Stomach (tissue), 19 donors: ENCODE data around the gene EID1. TPM values are rescaled to one million over a fixed set of nuclear protein-coding genes. Genes with fewer than 3 reads are reported as not detected.

ENCODE experiments used
- DNase-seq, 2 donors: peaks; one replicate each; pipeline versions ENCODE4 v3.0.0 to v3.0.0-alpha.2; 2013 to 2019
- H3K27ac ChIP-seq, 5 donors: fragments of 200-600 bp in 4 of 5; sonication (generic) in 4 of 5; one replicate each; pipeline ENCODE4 v1.5.1; 2013 to 2019; ENCODE audit warnings: mild to moderate bottlenecking in 1 of 5, moderate library complexity in 1 of 5
- H3K27me3 ChIP-seq, 3 donors: fragments of 200-600 bp; sonication (generic); one replicate each; pipeline ENCODE4 v1.5.1; 2017 to 2019; ENCODE audit warnings: mixed run types in 1 of 3
- H3K36me3 ChIP-seq, 4 donors: fragments of 200-600 bp; sonication (generic); 1 replicate in 3 of 4; 2 replicates in 1 of 4; pipeline ENCODE4 v1.5.1; 2016 to 2019
- H3K4me1 ChIP-seq, 4 donors: fragments of 200-600 bp; sonication (generic); one replicate each; pipeline ENCODE4 v1.5.1; 2016 to 2019
- H3K4me3 ChIP-seq, 4 donors: fragments of 200-600 bp; sonication (generic) in 3 of 4; one replicate each; pipeline ENCODE4 v1.5.1; 2016 to 2019; ENCODE audit warnings: mild to moderate bottlenecking in 1 of 4
- H3K9me3 ChIP-seq, 4 donors: fragments of 200-600 bp; sonication (generic); one replicate each; pipeline ENCODE4 v1.5.1; 2016 to 2019
- CTCF ChIP-seq, 7 experiments: fragments of 450-650 bp in 4 of 7; fragments of 200-600 bp in 3 of 7; sonication (generic) in 3 of 7; IDR thresholded peaks; one replicate each; pipeline ENCODE4 v1.5.1; 2016 to 2019; ENCODE audit warnings: antibody characterized with exemption in 7 of 7, control low read depth in 2 of 7, mild to moderate bottlenecking in 1 of 7
- EP300 ChIP-seq: sonication (generic); formaldehyde crosslinking; IDR thresholded peaks from one replicate; pipeline ENCODE4 v1.6.1; 2017; ENCODE audit warnings: antibody characterized with exemption
- POLR2A ChIP-seq, 4 donors: fragments of 450-650 bp; IDR thresholded peaks; one replicate each; pipeline ENCODE4 v1.6.1; 2016; ENCODE audit warnings: antibody characterized with exemption in 4 of 4, control low read depth in 2 of 4, mild to moderate bottlenecking in 1 of 4, moderate library complexity in 1 of 4
- POLR2AphosphoS5 ChIP-seq, 3 donors: sonication (generic); formaldehyde crosslinking; IDR thresholded peaks; one replicate each; pipeline ENCODE4 v1.6.1; 2016; ENCODE audit warnings: antibody characterized with exemption in 3 of 3
- WGBS, 5 donors: extraction: QIAGEN DNeasy Blood & Tissue Kit in 3 of 5; methylation state at CpG; one replicate each; pipeline versions ENCODE4 v1.1.5 to v1.1.7; 2013 to 2018; 5-methylcytosine and 5-hydroxymethylcytosine counted together
- intact Hi-C: fragments of 100-400 bp; cut with DNase I; formaldehyde crosslinking; loops from one replicate; pipeline ENCODE4 v1.15.1; 2023; ENCODE audit warnings: low total_unique reads
- long read RNA-seq, 10 donors: transcript quantifications; one replicate each; lab custom pipeline, GENCODE V29; 2026
- polyA plus RNA-seq, 3 donors: library from polyadenylated mRNA; stranded (reverse); fragments of 200-250 nt; gene quantifications; one replicate each; pipeline ENCODE4 v1.2.3, GENCODE V29; 2013
- total RNA-seq, 5 donors: library from RNA; depleted of rRNA; stranded (reverse); fragments of >200 nt; gene quantifications; one replicate each; pipeline versions ENCODE4 v1.1.0 to v1.2.3, GENCODE V29; 2014 to 2016
- donor health status: healthy with polysubstance abuse.
- donor health status: Bipolar disorder and iron deficiency.
- donor health status: healthy.

The EID1 gene
- total RNA-seq (100 to 1,000 TPM in 3 of 5 donors, 10 to 100 TPM in 2; 63.6 to 455 (median 101) TPM), polyA plus RNA-seq (100 to 1,000 TPM in 2 of 3 donors, 10 to 100 TPM in 1; 91.2 to 158 (median 126) TPM)
- long read RNA-seq, donor 1, transcript EID1-201 (1 exons, 2,298 nt) = major isoform, 166 of 166 reads
- long read RNA-seq, donor 1, partial matches to known transcripts = 0 of 166 reads
- long read RNA-seq, donor 1, other reads (novel, unspliced or antisense) = 0 of 166 reads
- long read RNA-seq, donor 2, transcript EID1-201 (1 exons, 2,298 nt) = major isoform, 183 of 183 reads
- long read RNA-seq, donor 2, partial matches to known transcripts = 0 of 183 reads
- long read RNA-seq, donor 2, other reads (novel, unspliced or antisense) = 0 of 183 reads
- long read RNA-seq, donor 3, transcript EID1-201 (1 exons, 2,298 nt) = major isoform, 103 of 103 reads
- long read RNA-seq, donor 3, partial matches to known transcripts = 0 of 103 reads
- long read RNA-seq, donor 3, other reads (novel, unspliced or antisense) = 0 of 103 reads
- long read RNA-seq, donor 4, transcript EID1-201 (1 exons, 2,298 nt) = major isoform, 15 of 15 reads
- long read RNA-seq, donor 4, partial matches to known transcripts = 0 of 15 reads
- long read RNA-seq, donor 4, other reads (novel, unspliced or antisense) = 0 of 15 reads
- long read RNA-seq, donor 5, transcript EID1-201 (1 exons, 2,298 nt) = major isoform, 240 of 240 reads
- long read RNA-seq, donor 5, partial matches to known transcripts = 0 of 240 reads
- long read RNA-seq, donor 5, other reads (novel, unspliced or antisense) = 0 of 240 reads
- long read RNA-seq, donor 6, transcript EID1-201 (1 exons, 2,298 nt) = major isoform, 441 of 441 reads
- long read RNA-seq, donor 6, partial matches to known transcripts = 0 of 441 reads
- long read RNA-seq, donor 6, other reads (novel, unspliced or antisense) = 0 of 441 reads
- long read RNA-seq, donor 7, transcript EID1-201 (1 exons, 2,298 nt) = major isoform, 289 of 289 reads
- long read RNA-seq, donor 7, partial matches to known transcripts = 0 of 289 reads
- long read RNA-seq, donor 7, other reads (novel, unspliced or antisense) = 0 of 289 reads
- long read RNA-seq, donor 8, transcript EID1-201 (1 exons, 2,298 nt) = major isoform, 226 of 226 reads
- long read RNA-seq, donor 8, partial matches to known transcripts = 0 of 226 reads
- long read RNA-seq, donor 8, other reads (novel, unspliced or antisense) = 0 of 226 reads
- long read RNA-seq, donor 9, transcript EID1-201 (1 exons, 2,298 nt) = major isoform, 201 of 201 reads
- long read RNA-seq, donor 9, partial matches to known transcripts = 0 of 201 reads
- long read RNA-seq, donor 9, other reads (novel, unspliced or antisense) = 0 of 201 reads
- long read RNA-seq, donor 10, transcript EID1-201 (1 exons, 2,298 nt) = major isoform, 81 of 81 reads
- long read RNA-seq, donor 10, partial matches to known transcripts = 0 of 81 reads
- long read RNA-seq, donor 10, other reads (novel, unspliced or antisense) = 0 of 81 reads

- 0 to 1% (median 0%) methylated on average over 39 to 58 of the region's 58 CpGs for WGBS, 5 donors
- Histone ChIP-seq H3K4me1 (peaks cover 4 to 30% (median 14%) of the 10 kb centered on the region in 4 donors), H3K27ac (peak within 1 kb of the TSS; percentile 82 to 92 (median 91)), H3K27me3 (peaks cover 0 to 6% (median 4%) of the 10 kb centered on the region in 3 donors), H3K9me3 (no peaks in the 10 kb centered on the region), H3K36me3 (no peaks in the 10 kb centered on the region), H3K4me3 (peak within 1 kb of the TSS; percentile 68 to 77 (median 73))
- DNase-seq = peak; percentile 94 to 99
- intact Hi-C loops = no loop called here
- TF ChIP-seq POLR2A (IDR thresholded peaks at IDR 0.05) = no peak
- peak in 1 of 7 experiments; percentile 29 for TF ChIP-seq CTCF (IDR thresholded peaks at IDR 0.05)
- peak; percentile 88 to 95 (median 89) for TF ChIP-seq POLR2AphosphoS5 (IDR thresholded peaks at IDR 0.05)
Observed at GRCh38 chr15:48877630-48878595, at the start of gene EID1. TSS of gene EID1 (plus strand) at chr15:48878134. CDS start at chr15:48878177, 43 bp downstream.

- WGBS, 5 donors = 69 to 79% (median 74%) methylated on average over 4 of the region's 4 CpGs
- no peak for TF ChIP-seq POLR2A (IDR thresholded peaks at IDR 0.05)
- no peak for TF ChIP-seq EP300
- TF ChIP-seq CTCF (IDR thresholded peaks at IDR 0.05) = no peak
- no peak for TF ChIP-seq POLR2AphosphoS5 (IDR thresholded peaks at IDR 0.05)
- intact Hi-C loops = no loop called here
Observed at GRCh38 chr15:48828471-48828870, 49.5 kb upstream of the EID1 start.

GRCh38 chr15:48828906-48829305 lies 49.0 kb upstream of the EID1 start:
- peaks cover 0 to 12% (median 6%) of the 10 kb centered on the region in 4 donors for H3K9me3 ChIP-seq
- intact Hi-C loops = no loop called here
- no peaks in the 10 kb centered on the region for H3K27me3 ChIP-seq
- no peak overlapping the region for H3K4me3 ChIP-seq
- no peak overlapping the region for H3K27ac ChIP-seq
- H3K4me1 ChIP-seq = no peaks in the 10 kb centered on the region
- no peak for DNase-seq
- no peaks in the 10 kb centered on the region for H3K36me3 ChIP-seq
- TF ChIP-seq POLR2A (IDR thresholded peaks at IDR 0.05) (no peak), EP300 (no peak), POLR2AphosphoS5 (IDR thresholded peaks at IDR 0.05) (no peak), CTCF (IDR thresholded peaks at IDR 0.05) (no peak)

More at GRCh38 chr15:48828471-48828870, 49.5 kb upstream of the EID1 start:
- Histone ChIP-seq H3K27me3 (no peaks in the 10 kb centered on the region), H3K36me3 (no peaks in the 10 kb centered on the region), H3K27ac (no peak overlapping the region), H3K4me3 (no peak overlapping the region), H3K9me3 (peaks cover 0 to 12% (median 6%) of the 10 kb centered on the region in 4 donors), H3K4me1 (no peaks in the 10 kb centered on the region)
- no peak for DNase-seq
